CD14-positive monocyte (primary cell): ENCODE results near the gene IL19. TPM values are rescaled to one million over a fixed set of nuclear protein-coding genes. Genes with fewer than 3 reads are reported as not detected.

ENCODE experiments used
- DNase-seq, 3 donors: peaks; one replicate each; pipeline ENCODE4 v3.0.0-alpha.2; 2011 to 2022
- H2AFZ ChIP-seq: 2 replicates; pipeline ENCODE4 v1.6.0; 2012; ENCODE audit warnings: mild to moderate bottlenecking, low read depth, low read length, inconsistent platforms; ENCODE audit not compliant: insufficient read depth, poor library complexity, severe bottlenecking
- H3K27ac ChIP-seq, 2 donors: 1 replicate in 1 of 2; 2 replicates in 1 of 2; pipeline ENCODE4 v1.5.1; 2012 to 2013; ENCODE audit warnings: low read length in 2 of 2, control low read depth in 1 of 2, inconsistent platforms in 1 of 2, low read depth in 1 of 2, mild to moderate bottlenecking in 1 of 2
- H3K27me3 ChIP-seq, 2 donors: one replicate each; pipeline versions ENCODE4 v1.6.0 to v1.6.1; 2011 to 2013; ENCODE audit warnings: low read length in 2 of 2; ENCODE audit not compliant: control insufficient read depth in 2 of 2, insufficient read depth in 2 of 2
- H3K36me3 ChIP-seq, 2 donors: replicated peaks in 1 of 2; 1 replicate in 1 of 2; 2 replicates in 1 of 2; pipeline versions ENCODE4 v1.5.1 to v1.6.1; 2012 to 2013; ENCODE audit warnings: low read length in 2 of 2, control low read depth in 1 of 2, inconsistent platforms in 1 of 2, mild to moderate bottlenecking in 1 of 2; ENCODE audit not compliant: insufficient read depth in 2 of 2, control insufficient read depth in 1 of 2
- H3K4me1 ChIP-seq, 2 donors: 1 replicate in 1 of 2; 2 replicates in 1 of 2; pipeline versions ENCODE4 v1.5.1 to v1.6.1; 2012 to 2013; ENCODE audit warnings: low read length in 2 of 2, control low read depth in 1 of 2, inconsistent platforms in 1 of 2, mild to moderate bottlenecking in 1 of 2, moderate library complexity in 1 of 2; ENCODE audit not compliant: insufficient read depth in 2 of 2, control insufficient read depth in 1 of 2
- H3K4me2 ChIP-seq: replicated peaks from 2 replicates; pipeline ENCODE3; 2012; ENCODE audit warnings: low read length, moderate library complexity, mild to moderate bottlenecking; ENCODE audit not compliant: poor library complexity, severe bottlenecking; ENCODE audit errors: extremely low read depth
- H3K4me3 ChIP-seq, 3 experiments: fragments of 200-600 bp in 1 of 3; sonication (generic) in 1 of 3; replicated peaks in 1 of 3; 1 replicate in 2 of 3; 2 replicates in 1 of 3; pipeline ENCODE4 v1.5.1; 2011 to 2013; ENCODE audit warnings: low read length in 3 of 3, mild to moderate bottlenecking in 3 of 3, control low read depth in 2 of 3, low read depth in 2 of 3, inconsistent platforms in 1 of 3, moderate library complexity in 1 of 3
- H3K79me2 ChIP-seq: 2 replicates; pipeline ENCODE4 v1.6.0; 2012; ENCODE audit warnings: mild to moderate bottlenecking, control low read depth, inconsistent platforms, low read length, moderate library complexity; ENCODE audit not compliant: insufficient read depth
- H3K9ac ChIP-seq: 2 replicates; pipeline ENCODE4 v1.6.0; 2017; ENCODE audit warnings: low read length, mild to moderate bottlenecking; ENCODE audit not compliant: insufficient read depth, poor library complexity, severe bottlenecking
- H3K9me3 ChIP-seq, 2 donors: replicated peaks in 1 of 2; 1 replicate in 1 of 2; 2 replicates in 1 of 2; pipeline versions ENCODE4 v1.5.1 to v1.6.1; 2012 to 2013; ENCODE audit warnings: low read length in 2 of 2, control low read depth in 1 of 2; ENCODE audit not compliant: control insufficient read depth in 1 of 2, insufficient read depth in 1 of 2
- H4K20me1 ChIP-seq: 2 replicates; pipeline ENCODE4 v1.6.0; 2012; ENCODE audit warnings: mild to moderate bottlenecking, low read length, control low read depth, moderate library complexity; ENCODE audit not compliant: insufficient read depth
- H3K27ac Mint-ChIP-seq, 7 donors: one replicate each; pipeline ENCODE4 v1.8.0; 2020; ENCODE audit warnings: mild to moderate bottlenecking in 7 of 7, mixed read lengths in 7 of 7, moderate library complexity in 6 of 7, inconsistent platforms in 2 of 7
- H3K27me3 Mint-ChIP-seq, 3 donors: one replicate each; pipeline ENCODE4 v1.8.0; 2021 to 2022; ENCODE audit warnings: low read depth in 3 of 3, mild to moderate bottlenecking in 3 of 3, mixed read lengths in 3 of 3, moderate library complexity in 3 of 3, inconsistent platforms in 1 of 3
- H3K36me3 Mint-ChIP-seq, 2 donors: one replicate each; pipeline ENCODE4 v1.8.0; 2020; ENCODE audit warnings: mixed read lengths in 2 of 2, inconsistent platforms in 1 of 2, mild to moderate bottlenecking in 1 of 2
- H3K4me1 Mint-ChIP-seq: one replicate; pipeline ENCODE4 v1.8.0; 2020; ENCODE audit warnings: mild to moderate bottlenecking, mixed read lengths
- H3K4me3 Mint-ChIP-seq, 2 donors: one replicate each; pipeline ENCODE4 v1.8.0; 2020; ENCODE audit warnings: mild to moderate bottlenecking in 2 of 2, mixed read lengths in 2 of 2, moderate library complexity in 1 of 2
- H3K9me3 Mint-ChIP-seq, 7 donors: one replicate each; pipeline ENCODE4 v1.8.0; 2020 to 2022; ENCODE audit warnings: mixed read lengths in 7 of 7, mild to moderate bottlenecking in 6 of 7, moderate library complexity in 6 of 7, inconsistent platforms in 2 of 7
- CTCF ChIP-seq: fragments of 200-600 bp; IDR thresholded peaks from one replicate; pipeline ENCODE4 v1.8.0; 2022; ENCODE audit warnings: antibody characterized with exemption, mild to moderate bottlenecking
- WGBS: methylation state at CpG from one replicate; pipeline ENCODE4 v1.1.5; 2013; ENCODE audit warnings: missing lambda C conversion rate; ENCODE audit not compliant: insufficient coverage; 5-methylcytosine and 5-hydroxymethylcytosine counted together
- intact Hi-C, 2 donors: fragments of 100-400 bp; cut with micrococcal nuclease; formaldehyde crosslinking; loops; one replicate each; pipeline versions ENCODE4 v1.15.0 to v1.15.1; 2023
- polyA plus RNA-seq, 3 donors: library from polyadenylated mRNA; depleted of rRNA in 1 of 3; unstranded in 2 of 3; stranded (reverse) in 1 of 3; fragments of 300-500 nt in 2 of 3; fragments of >200 nt in 1 of 3; fragmentation: Illumina TruSeq in 2 of 3; gene quantifications; 1 replicate in 2 of 3; 2 replicates in 1 of 3; pipeline ENCODE4 v1.2.3, GENCODE V29; 2012 to 2021

Gene IL19
- polyA plus RNA-seq, 3 donors: 0.41 TPM; not detected in 2

GRCh38 chr1:206866062-206866461 lies 95.5 kb downstream of the IL19 start:
- H3K36me3 ChIP-seq: no peaks in the 10 kb centered on the region
- intact Hi-C loops: loop anchor here (5.0 kb wide), 1 partner anchor 46 kb away; no protein-coding TSS in a partner anchor

GRCh38 chr1:206867239-206867638 lies 96.7 kb downstream of the IL19 start:
- peaks cover 10 to 15% (median 15%) of the 10 kb centered on the region in 3 donors for H3K27me3 Mint-ChIP-seq
- intact Hi-C loops: loop anchor here (5.0 kb wide), 1 partner anchor 45 kb away; no protein-coding TSS in a partner anchor

More at GRCh38 chr1:206866062-206866461, 95.5 kb downstream of the IL19 start:
- no peak overlapping the region for H3K4me3 Mint-ChIP-seq
- H3K27me3 Mint-ChIP-seq: peaks cover 15 to 23% (median 20%) of the 10 kb centered on the region in 3 donors
- Histone ChIP-seq H3K27me3 (peaks cover 6 to 13% of the 10 kb centered on the region in 2 donors), H3K9ac (no peak overlapping the region), H3K4me1 (no peaks in the 10 kb centered on the region), H2AFZ (no peak overlapping the region), H3K27ac (no peak overlapping the region), H3K9me3 (no peaks in the 10 kb centered on the region), H4K20me1 (no peaks in the 10 kb centered on the region), H3K4me3 (no peak overlapping the region), H3K4me2 (no peak overlapping the region), H3K79me2 (no peaks in the 10 kb centered on the region)
- TF ChIP-seq CTCF: no peak
- H3K4me1 Mint-ChIP-seq: peaks cover 5% of the 10 kb centered on the region
- no peak for DNase-seq
- H3K27ac Mint-ChIP-seq: no peak overlapping the region
- H3K36me3 Mint-ChIP-seq: no peaks in the 10 kb centered on the region
- WGBS: no CpG with 5 or more reads among the region's 2 CpGs
- peaks cover 0 to 2% (median 0%) of the 10 kb centered on the region in 7 donors for H3K9me3 Mint-ChIP-seq

More at GRCh38 chr1:206867239-206867638, 96.7 kb downstream of the IL19 start:
- no peak overlapping the region for H3K27ac ChIP-seq
- WGBS: 83% methylated on average over 1 of the region's 1 CpG
- no peak for DNase-seq
- no peaks in the 10 kb centered on the region for H3K4me1 ChIP-seq
- H3K4me3 ChIP-seq: no peak overlapping the region
- no peaks in the 10 kb centered on the region for H3K9me3 ChIP-seq
- H2AFZ ChIP-seq: no peak overlapping the region
- no peaks in the 10 kb centered on the region for H3K79me2 ChIP-seq
- Mint-ChIP-seq H3K4me1 (peaks cover 5% of the 10 kb centered on the region), H3K36me3 (no peaks in the 10 kb centered on the region), H3K9me3 (peaks cover 0 to 5% (median 0%) of the 10 kb centered on the region in 7 donors), H3K4me3 (no peak overlapping the region), H3K27ac (no peak overlapping the region)
- TF ChIP-seq CTCF: no peak
- peaks cover 3 to 13% of the 10 kb centered on the region in 2 donors for H3K27me3 ChIP-seq
- no peak overlapping the region for H3K9ac ChIP-seq
- H3K36me3 ChIP-seq: no peaks in the 10 kb centered on the region
- H3K4me2 ChIP-seq: no peak overlapping the region
- H4K20me1 ChIP-seq: no peaks in the 10 kb centered on the region
